Activated CD4-positive, alpha-beta T cell treated with anti-CD3 and anti-CD28 coated beads, Interleukin-2, amount 10 ng/mL, durations not matched to agents 24 days and 14 days (primary cell): ENCODE data around the gene RFT1. TPM values are rescaled to one million over a fixed set of nuclear protein-coding genes. Genes with fewer than 3 reads are reported as not detected.

Source experiments
- DNase-seq: peaks from one replicate; pipeline ENCODE4 v3.0.0; 2022
- H3K27ac Mint-ChIP-seq: one replicate; pipeline ENCODE4 v1.8.0; 2022; ENCODE audit warnings: mild to moderate bottlenecking, mixed read lengths
- H3K27me3 Mint-ChIP-seq: one replicate; pipeline ENCODE4 v1.8.0; 2022; ENCODE audit warnings: mixed read lengths
- H3K36me3 Mint-ChIP-seq: one replicate; pipeline ENCODE4 v1.8.0; 2022; ENCODE audit warnings: low read depth, mild to moderate bottlenecking, mixed read lengths
- H3K4me1 Mint-ChIP-seq: one replicate; pipeline ENCODE4 v1.8.0; 2021; ENCODE audit warnings: mixed read lengths
- H3K4me3 Mint-ChIP-seq: one replicate; pipeline ENCODE4 v1.8.0; 2022; ENCODE audit warnings: mild to moderate bottlenecking, moderate library complexity, mixed read lengths
- H3K9me3 Mint-ChIP-seq: one replicate; pipeline ENCODE4 v1.8.0; 2021; ENCODE audit warnings: mixed read lengths
- intact Hi-C: fragments of 100-400 bp; cut with micrococcal nuclease; formaldehyde crosslinking; loops from one replicate; pipeline ENCODE4 v1.15.1; 2023
- total RNA-seq: library from RNA; stranded (reverse); gene quantifications from 2 replicates; pipeline ENCODE4 v1.2.3, GENCODE V29; 2022

RFT1 gene
- total RNA-seq, 1 donor from 2014 or later, result 47.6 TPM

- H3K4me1 Mint-ChIP-seq, result peaks cover 20% of the 10 kb centered on the region
- peaks cover 27% of the 10 kb centered on the region for H3K36me3 Mint-ChIP-seq
- intact Hi-C loops, result loop anchor here (1.0 kb wide), 2 partner anchors 17 to 83 kb away; partner anchors contain the start of gene RFT1
- DNase-seq, result no peak
- H3K27me3 Mint-ChIP-seq, result no peaks in the 10 kb centered on the region
- H3K27ac Mint-ChIP-seq, result no peak overlapping the region
- peaks cover 4% of the 10 kb centered on the region for H3K9me3 Mint-ChIP-seq
- H3K4me3 Mint-ChIP-seq, result no peak overlapping the region
Observed at GRCh38 chr3:53113293-53114010, 16.8 kb downstream of the RFT1 start.

GRCh38 chr3:53111822-53112221 is 18.4 kb downstream of the RFT1 start:
- H3K27ac Mint-ChIP-seq, result no peak overlapping the region
- H3K27me3 Mint-ChIP-seq, result no peaks in the 10 kb centered on the region
- peaks cover 4% of the 10 kb centered on the region for H3K9me3 Mint-ChIP-seq
- H3K4me3 Mint-ChIP-seq, result no peak overlapping the region
- peaks cover 21% of the 10 kb centered on the region for H3K36me3 Mint-ChIP-seq
- no peak for DNase-seq
- peaks cover 24% of the 10 kb centered on the region for H3K4me1 Mint-ChIP-seq
- intact Hi-C loops, result loop anchor here (2.0 kb wide), 1 partner anchor 49 kb away; the partner anchor contains the start of gene PRKCD

GRCh38 chr3:53109891-53110771 is 20.1 kb downstream of the RFT1 start:
- intact Hi-C loops, result loop anchor here (1.0 to 2.0 kb wide), 5 partner anchors 8 to 127 kb away; partner anchors contain the start of genes PRKCD, RFT1 and SFMBT1

GRCh38 chr3:53109190-53109589 is 21.0 kb downstream of the RFT1 start:
- Mint-ChIP-seq H3K4me1 (peaks cover 41% of the 10 kb centered on the region), H3K36me3 (peaks cover 35% of the 10 kb centered on the region), H3K4me3 (peak overlapping the region; percentile 73), H3K9me3 (peaks cover 4% of the 10 kb centered on the region), H3K27ac (peak overlapping the region; percentile 94), H3K27me3 (no peaks in the 10 kb centered on the region)
- intact Hi-C loops, result loop anchor here (1.0 to 2.0 kb wide), 2 partner anchors 21 to 62 kb away; partner anchors contain the start of genes RFT1 and SFMBT1
- DNase-seq, result peak; percentile 82

More at GRCh38 chr3:53109891-53110771, 20.1 kb downstream of the RFT1 start:
- DNase-seq, result peak; percentile 92
- Mint-ChIP-seq H3K4me3 (peak overlapping the region; percentile 70), H3K4me1 (peaks cover 33% of the 10 kb centered on the region), H3K27ac (peak overlapping the region; percentile 94), H3K36me3 (peaks cover 29% of the 10 kb centered on the region), H3K27me3 (no peaks in the 10 kb centered on the region), H3K9me3 (peaks cover 4% of the 10 kb centered on the region)

- H3K27ac Mint-ChIP-seq, result peak overlapping the region; percentile 86
- intact Hi-C loops, result no loop called here
- DNase-seq, result peak; percentile 65
- H3K9me3 Mint-ChIP-seq, result peaks cover 4% of the 10 kb centered on the region
- H3K4me1 Mint-ChIP-seq, result peaks cover 77% of the 10 kb centered on the region
- H3K27me3 Mint-ChIP-seq, result no peaks in the 10 kb centered on the region
- H3K36me3 Mint-ChIP-seq, result peaks cover 53% of the 10 kb centered on the region
- H3K4me3 Mint-ChIP-seq, result peak overlapping the region; percentile 52
Observed at GRCh38 chr3:53104762-53105161, 25.5 kb downstream of the RFT1 start.

GRCh38 chr3:53103397-53104296 is 26.6 kb downstream of the RFT1 start:
- H3K9me3 Mint-ChIP-seq, result no peaks in the 10 kb centered on the region
- H3K4me3 Mint-ChIP-seq, result peak overlapping the region; percentile 77
- no peak for DNase-seq
- peaks cover 72% of the 10 kb centered on the region for H3K4me1 Mint-ChIP-seq
- H3K27me3 Mint-ChIP-seq, result no peaks in the 10 kb centered on the region
- intact Hi-C loops, result loop anchor here (2.0 kb wide), 1 partner anchor 31 kb away; no protein-coding TSS in a partner anchor
- peaks cover 53% of the 10 kb centered on the region for H3K36me3 Mint-ChIP-seq
- peak overlapping the region; percentile 94 for H3K27ac Mint-ChIP-seq

- intact Hi-C loops, result loop anchor here (1.0 to 2.0 kb wide), 2 partner anchors 8 to 30 kb away; no protein-coding TSS in a partner anchor
- peaks cover 72% of the 10 kb centered on the region for H3K4me1 Mint-ChIP-seq
- peak overlapping the region; percentile 77 for H3K4me3 Mint-ChIP-seq
Observed at GRCh38 chr3:53102601-53103147, 27.6 kb downstream of the RFT1 start.

GRCh38 chr3:53101956-53102355 is 28.3 kb downstream of the RFT1 start:
- H3K36me3 Mint-ChIP-seq, result peaks cover 57% of the 10 kb centered on the region
- H3K27me3 Mint-ChIP-seq, result no peaks in the 10 kb centered on the region
- intact Hi-C loops, result loop anchor here (1.0 to 2.0 kb wide), 2 partner anchors 8 to 29 kb away; no protein-coding TSS in a partner anchor
- DNase-seq, result peak; percentile 67
- H3K9me3 Mint-ChIP-seq, result no peaks in the 10 kb centered on the region
- H3K4me1 Mint-ChIP-seq, result peaks cover 74% of the 10 kb centered on the region
- H3K4me3 Mint-ChIP-seq, result peak overlapping the region; percentile 77
- peak overlapping the region; percentile 94 for H3K27ac Mint-ChIP-seq

More at GRCh38 chr3:53102601-53103147, 27.6 kb downstream of the RFT1 start:
- Mint-ChIP-seq H3K27me3 (no peaks in the 10 kb centered on the region), H3K36me3 (peaks cover 57% of the 10 kb centered on the region), H3K27ac (peak overlapping the region; percentile 94), H3K9me3 (no peaks in the 10 kb centered on the region)
- DNase-seq, result peak; percentile 90

- H3K4me3 Mint-ChIP-seq, result peak overlapping the region; percentile 77
- peaks cover 49% of the 10 kb centered on the region for H3K36me3 Mint-ChIP-seq
- DNase-seq, result peak; percentile 83
- no peaks in the 10 kb centered on the region for H3K27me3 Mint-ChIP-seq
- intact Hi-C loops, result no loop called here
- H3K9me3 Mint-ChIP-seq, result no peaks in the 10 kb centered on the region
- H3K27ac Mint-ChIP-seq, result peak overlapping the region; percentile 94
- peaks cover 70% of the 10 kb centered on the region for H3K4me1 Mint-ChIP-seq
Observed at GRCh38 chr3:53100818-53101466, 29.3 kb downstream of the RFT1 start.

GRCh38 chr3:53097887-53098286 is 32.3 kb downstream of the RFT1 start:
- no peak overlapping the region for H3K4me3 Mint-ChIP-seq
- intact Hi-C loops, result no loop called here
- H3K27ac Mint-ChIP-seq, result peak overlapping the region; percentile 81
- no peak for DNase-seq
- no peaks in the 10 kb centered on the region for H3K9me3 Mint-ChIP-seq
- peaks cover 49% of the 10 kb centered on the region for H3K36me3 Mint-ChIP-seq
- H3K4me1 Mint-ChIP-seq, result peaks cover 44% of the 10 kb centered on the region
- no peaks in the 10 kb centered on the region for H3K27me3 Mint-ChIP-seq

GRCh38 chr3:53092942-53093341 is 37.3 kb downstream of the RFT1 start:
- intact Hi-C loops, result no loop called here
- H3K9me3 Mint-ChIP-seq, result no peaks in the 10 kb centered on the region
- H3K4me3 Mint-ChIP-seq, result no peak overlapping the region
- peaks cover 40% of the 10 kb centered on the region for H3K36me3 Mint-ChIP-seq
- DNase-seq, result no peak
- H3K27me3 Mint-ChIP-seq, result no peaks in the 10 kb centered on the region
- H3K27ac Mint-ChIP-seq, result no peak overlapping the region
- peaks cover 6% of the 10 kb centered on the region for H3K4me1 Mint-ChIP-seq

- H3K27ac Mint-ChIP-seq, result no peak overlapping the region
- peaks cover 38% of the 10 kb centered on the region for H3K36me3 Mint-ChIP-seq
- no peaks in the 10 kb centered on the region for H3K27me3 Mint-ChIP-seq
- no peak for DNase-seq
- H3K4me1 Mint-ChIP-seq, result peaks cover under 1% of the 10 kb centered on the region
- no peak overlapping the region for H3K4me3 Mint-ChIP-seq
- intact Hi-C loops, result no loop called here
- no peaks in the 10 kb centered on the region for H3K9me3 Mint-ChIP-seq
Observed at GRCh38 chr3:53092216-53092615, 38.0 kb downstream of the RFT1 start.
